ENCODE measurements around the gene IL4. TPM values are rescaled to one million over a fixed set of nuclear protein-coding genes. Genes with fewer than 3 reads are reported as not detected.
"Not testable (repeated sequence)": the region's sequence is repeated elsewhere in the genome, so short reads cannot be mapped to it uniquely, and the experiment has no call there.

The IL4 gene
- total RNA-seq (2014; rRNA removed; shearing (Covaris generic)) = not detected in 2 replicates

DNA sequence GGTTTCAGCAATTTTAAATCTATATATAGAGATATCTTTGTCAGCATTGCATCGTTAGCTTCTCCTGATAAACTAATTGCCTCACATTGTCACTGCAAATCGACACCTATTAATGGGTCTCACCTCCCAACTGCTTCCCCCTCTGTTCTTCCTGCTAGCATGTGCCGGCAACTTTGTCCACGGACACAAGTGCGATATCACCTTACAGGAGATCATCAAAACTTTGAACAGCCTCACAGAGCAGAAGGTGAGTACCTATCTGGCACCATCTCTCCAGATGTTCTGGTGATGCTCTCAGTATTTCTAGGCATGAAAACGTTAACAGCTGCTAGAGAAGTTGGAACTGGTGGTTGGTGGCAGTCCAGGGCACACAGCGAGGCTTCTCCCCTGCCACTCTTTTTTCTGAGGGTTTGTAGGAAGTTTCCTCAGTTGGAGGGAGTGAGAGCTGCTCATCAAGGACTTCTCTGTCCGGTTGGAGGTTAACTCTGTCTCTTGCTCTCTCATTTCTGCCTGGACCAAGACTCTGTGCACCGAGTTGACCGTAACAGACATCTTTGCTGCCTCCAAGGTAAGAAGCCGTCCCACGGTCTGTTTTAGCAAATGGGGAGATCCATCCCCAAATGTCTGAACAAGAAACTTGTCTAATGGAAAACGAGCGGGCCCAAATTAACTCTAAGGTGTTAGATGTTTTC, at the start of gene IL4:
Gene IL4, plus strand, starts transcription at position 51 of the 692 bp plus-strand sequence. Its CDS starts 62 bp downstream, at position 113.
- DNase-seq (ENCODE audit: low spot score) = no peak

DNA sequence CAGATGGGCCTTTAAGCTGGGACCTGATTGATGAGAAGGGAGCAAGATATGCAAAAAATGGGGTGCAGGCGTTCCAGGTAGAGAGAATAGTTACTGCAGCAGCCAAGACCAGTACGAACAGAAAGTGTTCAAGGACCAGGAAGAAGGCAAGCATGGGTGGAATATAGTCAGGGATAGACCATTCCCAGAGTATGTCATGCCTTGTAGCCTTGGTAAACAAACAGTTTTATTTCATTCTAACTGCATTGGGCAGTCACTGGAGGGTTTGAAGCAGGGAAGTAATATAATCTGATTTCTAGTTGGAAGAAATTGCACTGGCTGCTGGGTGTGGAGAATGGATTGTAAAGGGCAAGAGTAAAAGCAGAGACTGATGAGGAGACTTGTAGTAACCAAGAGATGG, 46.3 kb upstream of the IL4 start:
- DNase-seq (ENCODE audit: low spot score) = no peak

DNA sequence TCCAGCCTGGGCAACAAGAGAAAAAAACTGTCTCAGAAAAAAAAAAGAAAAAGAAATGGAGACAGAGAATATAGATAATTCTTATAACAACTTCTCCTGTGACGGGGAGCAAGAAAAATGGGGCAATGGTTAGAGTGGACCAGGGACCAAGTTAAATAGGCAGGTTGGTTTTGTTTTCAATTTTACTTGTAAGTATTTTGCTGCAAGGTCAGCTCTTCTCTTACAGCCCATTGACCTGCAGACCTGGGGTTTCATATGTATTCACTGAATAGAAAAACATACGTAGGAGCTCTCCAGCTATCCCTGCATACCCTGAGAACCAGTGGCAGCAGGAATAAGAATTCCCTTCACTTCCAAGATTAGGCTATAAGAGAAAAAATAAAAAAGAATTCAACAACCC, 45.0 kb upstream of the IL4 start:
- no peak for DNase-seq (ENCODE audit: low spot score)

DNA sequence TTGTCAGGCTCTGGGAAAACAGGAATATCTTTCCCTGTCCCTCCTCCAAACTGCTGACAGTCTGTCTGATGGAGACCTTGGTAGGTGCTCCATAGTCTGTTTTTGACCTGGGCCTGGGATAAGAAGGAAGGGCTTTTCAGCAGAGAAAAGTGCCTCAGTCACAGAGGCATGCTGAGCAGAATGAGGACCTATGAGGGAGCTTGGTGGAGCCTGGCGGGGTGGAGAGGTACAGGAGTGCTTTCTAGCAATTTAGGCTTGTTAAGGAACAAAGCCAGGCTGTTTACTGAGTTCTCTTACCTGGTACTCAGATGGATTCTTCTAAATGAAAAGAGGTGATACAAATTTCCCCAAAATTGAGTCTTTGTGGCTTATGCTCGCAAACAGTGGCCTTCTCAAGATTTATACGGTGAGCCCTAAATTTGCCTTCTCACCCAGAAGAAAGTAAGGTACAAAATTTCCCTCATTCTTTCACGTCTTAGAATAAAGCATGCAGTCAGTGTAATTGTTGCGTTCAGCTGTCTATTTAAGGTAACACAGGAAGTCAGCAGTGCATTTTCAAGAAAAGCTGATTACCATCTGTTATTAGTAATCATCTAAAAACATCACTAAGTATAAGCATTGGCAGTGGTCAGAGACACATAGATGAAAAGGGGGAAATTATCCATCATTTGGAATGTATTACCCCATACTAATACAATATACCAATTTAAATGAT, 44.4 kb upstream of the IL4 start:
- DNase-seq (ENCODE audit: low spot score) = no peak

DNA sequence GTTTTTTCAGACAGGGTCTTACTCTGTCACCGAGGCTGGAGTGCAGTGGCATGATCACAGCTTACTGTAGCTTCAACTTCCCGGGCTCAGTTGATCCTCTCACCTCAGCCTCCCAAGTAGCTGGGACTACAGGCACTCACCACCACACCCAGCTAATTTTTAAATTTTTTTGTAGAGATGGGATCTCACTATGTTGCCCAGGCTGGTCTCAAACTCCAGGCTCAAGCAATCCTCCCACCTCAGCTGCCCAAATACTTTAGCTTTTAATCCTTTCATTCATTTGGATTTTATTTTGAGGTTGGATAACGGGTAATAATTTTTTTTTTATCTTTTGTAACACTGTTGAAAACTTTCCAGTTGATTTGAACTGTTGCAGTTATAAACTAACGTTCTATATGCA, 40.2 kb upstream of the IL4 start:
- not testable (repeated sequence) for DNase-seq (ENCODE audit: low spot score)

DNA sequence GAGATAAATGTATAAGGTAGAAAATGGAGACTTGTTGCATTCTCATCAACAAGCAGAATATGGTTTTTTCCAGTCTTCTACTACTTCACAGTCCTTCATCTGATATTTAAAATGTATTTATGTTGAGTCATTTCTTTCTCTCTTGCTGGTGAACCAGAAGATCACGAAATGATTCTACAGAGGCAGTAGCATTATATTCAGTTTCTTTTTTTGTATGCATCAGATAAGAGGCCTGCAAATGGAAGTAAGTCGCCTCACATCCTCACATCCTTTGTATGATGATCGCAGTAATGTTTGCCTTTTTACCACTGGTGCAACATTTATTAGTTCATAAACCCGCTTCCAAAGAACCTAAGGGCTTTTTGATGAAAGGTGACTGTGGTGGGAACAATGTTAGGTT, 37.9 kb upstream of the IL4 start:
- no peak for DNase-seq (ENCODE audit: low spot score)

DNA sequence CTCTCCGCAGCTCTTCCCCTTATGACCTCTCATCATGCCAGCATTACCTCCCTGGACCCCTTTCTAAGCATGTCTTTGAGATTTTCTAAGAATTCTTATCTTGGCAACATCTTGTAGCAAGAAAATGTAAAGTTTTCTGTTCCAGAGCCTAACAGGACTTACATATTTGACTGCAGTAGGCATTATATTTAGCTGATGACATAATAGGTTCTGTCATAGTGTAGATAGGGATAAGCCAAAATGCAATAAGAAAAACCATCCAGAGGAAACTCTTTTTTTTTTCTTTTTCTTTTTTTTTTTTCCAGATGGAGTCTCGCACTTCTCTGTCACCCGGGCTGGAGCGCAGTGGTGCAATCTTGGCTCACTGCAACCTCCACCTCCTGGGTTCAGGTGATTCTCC, 36.5 kb upstream of the IL4 start:
- no peak for DNase-seq (ENCODE audit: low spot score)

DNA sequence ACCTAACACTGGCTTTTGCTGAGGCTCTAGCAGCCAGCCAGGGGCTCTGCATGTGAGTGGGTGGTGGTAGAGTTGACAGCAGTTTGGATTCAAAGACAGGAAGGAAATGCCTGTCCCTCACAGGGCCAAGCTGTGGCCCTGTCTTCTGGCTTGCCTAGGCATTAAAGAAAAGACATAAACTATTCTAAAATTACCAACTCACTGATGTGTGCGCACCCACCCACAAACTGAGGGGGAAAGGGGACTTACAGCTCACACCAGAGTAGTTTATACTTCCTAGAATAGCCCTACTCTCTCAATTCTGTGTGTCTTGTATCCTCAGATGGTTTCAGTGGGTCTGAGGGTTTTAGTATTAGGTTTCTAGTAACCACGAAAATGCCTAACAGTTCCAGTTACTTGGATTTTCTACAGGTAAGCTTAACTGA, 34.1 kb upstream of the IL4 start:
- no peak for DNase-seq (ENCODE audit: low spot score)

DNA sequence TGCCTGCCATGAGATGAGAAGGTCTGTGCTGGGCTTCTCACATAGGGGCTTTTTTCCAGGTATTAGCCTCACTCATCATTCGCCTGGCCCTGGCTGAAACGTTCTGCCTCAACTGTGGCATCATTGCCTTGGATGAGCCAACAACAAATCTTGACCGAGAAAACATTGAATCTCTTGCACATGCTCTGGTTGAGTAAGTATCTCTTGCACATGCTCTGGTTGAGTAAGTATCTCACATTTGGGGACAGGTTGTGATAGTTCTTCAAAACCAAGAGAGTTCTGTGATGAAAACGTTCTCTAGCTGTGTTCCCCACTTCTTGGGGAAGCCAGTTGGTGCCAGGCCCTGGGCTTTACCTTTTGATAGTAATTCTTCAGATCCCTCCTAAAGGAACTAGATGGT, 33.2 kb upstream of the IL4 start:
- DNase-seq (ENCODE audit: low spot score) = no peak

DNA sequence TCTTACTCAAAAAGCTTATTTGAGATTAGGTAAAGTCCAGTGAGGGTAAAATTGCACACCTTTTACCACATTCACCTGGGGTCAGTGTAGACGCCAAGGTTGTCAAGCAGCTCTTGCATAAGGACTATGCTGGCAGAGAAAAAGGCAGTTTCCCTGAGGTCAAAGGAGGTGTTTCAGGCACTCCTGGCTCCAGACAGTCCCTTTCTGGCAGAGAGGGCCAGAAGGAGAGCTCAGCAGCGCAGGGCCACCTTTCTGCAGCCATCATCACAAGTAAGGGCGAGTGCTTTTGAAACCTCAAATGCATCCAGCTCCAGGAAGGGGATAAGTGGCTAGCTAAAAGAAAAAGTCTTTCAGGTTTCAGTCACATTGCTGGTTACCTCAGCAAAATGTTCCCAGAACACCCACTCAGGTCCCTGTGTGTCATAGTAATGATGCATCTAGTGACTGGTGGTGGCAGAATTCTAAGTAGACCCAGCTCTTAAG, 32.5 kb upstream of the IL4 start:
- DNase-seq (ENCODE audit: low spot score) = no peak

DNA sequence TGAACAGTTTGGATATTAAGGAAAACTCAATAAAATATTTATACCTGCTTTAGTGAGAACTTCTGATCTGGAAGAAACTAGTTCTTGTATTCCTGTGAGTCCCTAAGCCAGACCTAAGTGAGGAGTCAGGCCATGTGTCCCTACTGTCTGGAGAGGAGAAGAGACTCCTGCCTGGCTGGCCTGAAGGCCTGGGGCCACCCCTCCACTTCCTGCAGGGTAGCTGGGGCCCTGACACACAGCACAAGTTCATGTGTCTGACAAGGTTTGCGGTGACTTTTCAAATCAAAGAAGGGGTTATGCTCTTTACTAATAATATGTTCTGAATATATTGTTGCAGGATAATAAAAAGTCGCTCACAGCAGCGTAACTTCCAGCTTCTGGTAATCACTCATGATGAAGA, 31.9 kb upstream of the IL4 start:
- DNase-seq (ENCODE audit: low spot score) = no peak

DNA sequence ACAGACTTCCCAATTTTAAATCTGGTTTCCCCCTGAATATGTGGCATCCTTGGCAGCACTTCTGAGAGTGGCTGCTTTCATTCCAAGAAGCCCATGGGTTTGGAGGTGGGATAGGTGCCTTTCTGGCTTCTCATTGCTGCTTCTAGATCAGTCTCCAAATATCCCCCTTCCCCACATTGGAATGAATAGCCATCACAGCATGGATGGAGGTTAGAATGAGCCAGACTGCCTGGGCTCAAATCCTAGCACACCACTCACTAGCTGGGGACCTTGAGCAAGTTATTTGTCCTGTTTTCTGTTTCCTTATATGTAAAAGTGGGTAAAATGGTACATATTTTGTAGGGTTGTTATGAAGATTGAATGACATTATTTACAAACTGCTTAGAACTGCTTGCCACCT, 29.6 kb upstream of the IL4 start:
- no peak for DNase-seq (ENCODE audit: low spot score)

DNA sequence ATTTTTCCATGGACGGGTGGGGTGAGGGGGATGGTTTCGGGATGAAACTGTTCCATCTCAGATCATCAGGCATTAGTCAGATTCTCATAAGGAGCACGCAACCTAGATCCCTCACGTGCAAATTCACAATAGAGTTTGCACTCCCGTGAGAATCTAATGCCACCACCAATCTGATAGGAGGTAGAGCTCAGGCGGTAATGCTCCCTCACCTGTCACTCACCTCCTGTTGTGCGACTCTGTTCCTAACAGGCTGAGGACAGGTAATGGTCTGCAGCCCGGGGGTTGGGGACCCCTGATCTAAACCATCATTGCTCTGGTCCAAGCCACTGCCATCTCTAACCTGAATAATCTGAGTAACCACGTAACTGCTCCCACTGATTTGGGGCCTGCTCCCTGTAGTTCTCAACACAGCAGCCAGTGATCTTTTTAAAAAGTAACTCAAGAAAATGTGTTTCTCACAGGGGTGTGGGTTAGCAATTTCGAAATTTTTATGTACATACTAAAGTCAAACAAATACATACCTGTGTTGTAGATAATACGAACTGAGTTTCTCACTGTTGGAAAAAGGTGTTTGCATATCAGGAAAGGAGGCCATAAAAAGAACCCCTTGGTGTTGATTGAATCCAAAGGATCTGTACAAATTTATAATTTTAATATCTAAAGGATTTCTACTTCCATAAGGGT, 27.1 kb upstream of the IL4 start:
- DNase-seq (ENCODE audit: low spot score) = no peak

DNA sequence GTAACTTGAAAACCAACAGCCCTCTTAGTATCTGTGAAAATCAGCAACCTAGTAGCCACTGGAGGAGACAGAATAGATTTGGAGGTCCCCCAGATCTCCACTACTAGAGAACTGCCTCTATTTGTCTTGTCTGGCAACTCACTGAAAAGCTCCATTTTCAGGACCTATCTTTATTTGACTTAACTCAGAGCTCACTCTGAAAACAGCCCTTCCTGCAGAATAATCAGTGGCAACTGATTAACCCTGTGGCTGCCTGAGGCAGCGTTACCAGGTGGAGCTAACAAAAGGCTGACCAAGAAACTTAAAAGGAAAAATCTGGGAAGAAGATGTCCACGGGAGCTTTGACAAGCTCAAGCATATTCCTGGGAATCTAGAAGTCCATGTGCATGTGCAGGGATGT, 26.3 kb upstream of the IL4 start:
- no peak for DNase-seq (ENCODE audit: low spot score)

DNA sequence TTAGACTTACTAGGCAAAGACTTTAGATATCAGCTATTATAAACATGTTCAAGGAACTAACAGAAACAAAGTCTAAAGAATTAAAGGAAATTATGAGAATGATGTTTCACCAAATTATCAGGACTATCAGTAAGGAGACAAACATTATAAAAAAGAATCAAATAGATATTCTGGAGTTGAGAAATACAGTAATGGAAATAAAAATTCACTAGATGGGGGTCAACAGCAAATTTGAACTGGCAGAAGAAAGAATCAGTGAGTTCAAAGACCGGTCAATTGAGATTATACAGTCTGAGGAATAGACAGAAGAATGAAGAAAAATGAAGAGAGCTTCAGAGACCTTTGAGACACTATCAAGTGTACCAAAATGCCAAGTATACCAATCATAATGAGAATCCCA, 25.4 kb upstream of the IL4 start:
- no peak for DNase-seq (ENCODE audit: low spot score)

DNA sequence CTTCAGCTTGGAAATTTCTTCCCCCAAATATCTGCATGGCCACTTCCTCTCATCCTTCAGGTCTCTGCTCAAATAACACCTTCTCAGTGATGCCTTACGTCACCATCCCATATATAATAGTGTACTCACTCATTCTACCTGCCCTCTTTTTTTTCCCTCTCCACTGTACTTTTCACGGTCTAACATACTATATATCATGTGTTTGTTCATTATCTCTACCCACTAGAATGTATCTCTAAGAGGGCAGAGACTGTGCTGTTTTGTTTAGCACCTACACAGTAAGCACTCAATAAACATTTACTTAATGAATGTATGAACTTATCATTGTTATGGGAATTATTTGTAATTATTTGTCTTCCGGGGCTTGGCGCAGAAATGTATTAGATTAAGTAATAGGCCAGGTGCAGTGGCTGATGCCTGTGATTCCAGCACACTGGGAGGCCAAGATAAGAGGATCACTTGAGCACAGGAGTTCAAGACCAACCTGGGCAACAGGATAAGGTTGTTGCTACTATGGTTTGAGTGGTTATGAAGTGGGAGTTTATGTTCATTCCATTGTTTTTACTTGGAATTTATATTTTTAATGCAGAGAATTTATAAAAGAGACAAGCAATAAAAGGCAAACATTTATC, 21.8 kb upstream of the IL4 start:
- DNase-seq (ENCODE audit: low spot score) = no peak

DNA sequence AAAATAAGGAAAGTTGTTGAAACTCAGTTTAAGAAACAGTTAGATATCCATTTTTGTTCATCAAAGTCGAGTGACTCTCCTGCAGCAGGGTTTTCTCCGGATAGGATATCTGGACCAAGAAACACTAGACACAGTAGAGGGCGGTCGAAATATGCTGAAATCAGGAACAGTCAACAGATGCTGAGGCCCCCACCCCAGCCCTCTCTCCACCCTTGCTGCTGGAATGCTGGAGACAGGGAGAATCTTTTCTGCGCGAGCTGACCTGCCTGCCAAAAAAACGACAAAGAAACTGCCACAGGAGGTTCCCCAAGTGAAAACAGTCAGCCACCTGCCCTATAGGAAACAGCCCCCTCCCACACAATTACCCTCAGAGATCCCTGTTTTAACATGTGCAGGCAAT, 20.1 kb upstream of the IL4 start:
- DNase-seq (ENCODE audit: low spot score) = no peak

DNA sequence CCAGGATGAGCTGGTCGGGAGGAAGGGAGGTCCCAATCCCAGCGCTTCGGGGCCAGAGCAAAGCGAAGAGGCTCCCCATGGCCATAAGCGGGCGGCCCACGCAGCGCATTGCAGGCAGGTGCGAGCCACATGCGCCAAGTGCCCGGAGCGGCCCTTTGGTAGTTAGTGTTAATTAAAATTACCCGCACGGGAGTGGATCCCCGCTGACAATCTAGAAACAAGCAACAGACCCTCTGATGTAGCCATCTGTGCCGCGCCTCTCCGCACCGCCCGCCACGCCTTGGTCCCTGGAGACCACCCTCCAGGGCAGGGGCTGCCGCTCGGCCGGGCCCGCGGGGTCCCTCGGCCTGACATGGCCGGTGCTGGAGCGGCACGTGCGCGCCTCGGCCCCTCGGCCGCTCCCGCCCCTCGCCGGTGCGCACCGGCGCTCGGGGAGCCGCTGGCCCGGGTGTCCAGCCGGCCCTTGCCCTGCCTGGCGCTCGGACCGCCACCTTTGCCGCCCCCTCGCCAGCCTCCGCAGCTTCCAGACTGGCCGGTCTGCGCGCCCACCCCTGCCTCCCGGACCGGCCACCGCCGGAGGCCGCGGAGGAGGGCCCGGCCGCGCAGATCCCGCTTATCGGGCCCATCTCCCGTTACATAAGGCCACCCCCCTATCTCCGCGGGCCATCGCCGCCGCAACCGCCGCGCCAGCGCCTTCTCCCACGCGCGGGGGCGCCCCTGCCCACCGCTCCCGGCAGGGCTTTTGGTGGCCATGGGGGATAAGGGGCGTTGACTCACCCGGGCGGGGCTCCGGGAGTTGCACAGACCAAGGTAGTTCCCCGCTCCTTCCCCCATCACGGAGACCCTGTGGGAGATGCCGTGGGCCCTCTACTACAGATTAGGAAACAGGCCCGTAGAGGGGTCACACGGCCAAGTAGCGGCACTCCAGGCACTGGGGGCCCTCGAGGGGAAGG, 17.7 kb upstream of the IL4 start:
- no peak for DNase-seq (ENCODE audit: low spot score)

DNA sequence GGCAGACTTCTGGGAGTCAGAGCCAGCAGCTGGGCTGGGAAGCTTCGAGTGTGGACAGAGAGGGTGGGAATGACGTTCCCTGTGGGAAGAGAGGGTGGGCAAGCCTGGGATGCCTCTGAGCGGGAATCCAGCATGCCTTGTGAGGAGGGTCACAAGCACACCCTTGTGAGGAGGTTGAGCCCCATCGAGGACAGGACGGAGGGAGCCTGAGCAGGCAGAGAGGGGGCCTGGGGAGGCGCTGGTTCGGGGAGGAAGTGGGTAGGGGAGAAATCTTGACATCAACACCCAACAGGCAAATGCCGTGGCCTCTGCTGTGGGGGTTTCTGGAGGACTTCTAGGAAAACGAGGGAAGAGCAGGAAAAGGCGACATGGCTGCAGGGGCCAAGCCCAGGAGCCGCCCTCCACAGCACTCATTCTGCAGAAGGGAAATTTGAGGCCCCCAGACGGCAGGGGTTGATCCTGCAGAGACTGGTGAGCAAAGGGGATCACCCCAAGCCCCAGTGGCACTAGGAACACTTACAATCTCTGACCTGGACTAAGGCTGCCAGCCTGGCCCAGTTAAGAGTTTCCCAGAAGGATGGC, 16.9 kb upstream of the IL4 start:
- no peak for DNase-seq (ENCODE audit: low spot score)

DNA sequence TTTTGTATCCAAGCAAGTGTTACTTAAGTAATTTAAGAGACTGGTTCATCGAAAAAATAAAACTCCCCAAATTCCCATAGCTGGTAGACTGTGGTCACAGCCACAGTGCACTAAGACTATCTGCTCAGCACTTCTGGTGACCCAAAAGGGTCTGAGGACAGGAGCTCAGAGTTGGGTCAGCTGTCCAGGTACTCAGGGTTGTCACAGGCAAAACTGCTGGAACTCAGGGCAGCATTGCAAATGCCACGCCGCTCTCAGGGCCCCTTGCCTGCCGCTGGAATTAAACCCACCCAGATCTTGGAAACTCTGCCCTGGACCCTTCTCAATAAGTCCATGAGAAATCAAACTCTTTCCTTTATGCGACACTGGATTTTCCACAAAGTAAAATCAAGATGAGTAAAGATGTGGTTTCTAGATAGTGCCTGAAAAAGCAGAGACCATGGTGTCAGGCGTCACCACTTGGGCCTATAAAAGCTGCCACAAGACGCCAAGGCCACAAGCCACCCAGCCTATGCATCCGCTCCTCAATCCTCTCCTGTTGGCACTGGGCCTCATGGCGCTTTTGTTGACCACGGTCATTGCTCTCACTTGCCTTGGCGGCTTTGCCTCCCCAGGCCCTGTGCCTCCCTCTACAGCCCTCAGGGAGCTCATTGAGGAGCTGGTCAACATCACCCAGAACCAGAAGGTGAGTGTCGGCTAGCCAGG, 16.0 kb upstream of the IL4 start, which contains the start of gene IL13:
Gene IL13, plus strand, starts transcription at position 498 of the 705 bp plus-strand sequence. Its CDS starts 14 bp downstream, at position 512.
- DNase-seq (ENCODE audit: low spot score) = no peak
